Brain pericyte (primary cell): ENCODE results near the gene CCDC70.

ENCODE experiments used
- DNase-seq: peaks from one replicate; pipeline ENCODE4 v3.0.0-alpha.2; 2012; ENCODE audit warnings: low read depth, low spot score

The CCDC70 gene

GRCh38 chr13:51829568-51829899, 32.2 kb upstream of the CCDC70 start:
- DNase-seq, result no peak

GRCh38 chr13:51831519-51831918, 30.2 kb upstream of the CCDC70 start:
- no peak for DNase-seq

GRCh38 chr13:51832471-51833152, 29.2 kb upstream of the CCDC70 start:
- DNase-seq, result no peak

- DNase-seq, result no peak
Observed at GRCh38 chr13:51833980-51834379, 27.8 kb upstream of the CCDC70 start.

- no peak for DNase-seq
Observed at GRCh38 chr13:51834581-51835171, 27.1 kb upstream of the CCDC70 start.

- no peak for DNase-seq
Observed at GRCh38 chr13:51837016-51837415, 24.8 kb upstream of the CCDC70 start.

- DNase-seq, result no peak
Observed at GRCh38 chr13:51838240-51838846, 23.4 kb upstream of the CCDC70 start.

GRCh38 chr13:51839711-51840540, 21.8 kb upstream of the CCDC70 start:
- DNase-seq, result no peak

GRCh38 chr13:51840917-51841316, 20.9 kb upstream of the CCDC70 start:
- DNase-seq, result no peak

- DNase-seq, result no peak
Observed at GRCh38 chr13:51841732-51842131, 20.0 kb upstream of the CCDC70 start.

- no peak for DNase-seq
Observed at GRCh38 chr13:51843529-51843928, 18.2 kb upstream of the CCDC70 start.

- no peak for DNase-seq
Observed at GRCh38 chr13:51844862-51845573, 16.8 kb upstream of the CCDC70 start, which contains the start of gene TMEM272. TMEM272 (minus strand) TSS chr13:51845177; CDS start chr13:51838530, 6,647 bp downstream.

GRCh38 chr13:51845574-51846318, 16.0 kb upstream of the CCDC70 start:
- DNase-seq, result no peak

- no peak for DNase-seq
Observed at GRCh38 chr13:51846756-51847155, 15.0 kb upstream of the CCDC70 start.

- no peak for DNase-seq
Observed at GRCh38 chr13:51848674-51849073, 13.1 kb upstream of the CCDC70 start.

GRCh38 chr13:51849145-51850101, 12.3 kb upstream of the CCDC70 start:
- DNase-seq, result no peak

GRCh38 chr13:51856027-51856736, 5.6 kb upstream of the CCDC70 start:
- DNase-seq, result no peak

GRCh38 chr13:51856998-51857397, 4.8 kb upstream of the CCDC70 start:
- DNase-seq, result no peak
